GM19023 (cell line): Measurements from ENCODE around the gene THEM4.

Source experiments
- ATAC-seq: cut with Tn5 transposase; IDR thresholded peaks from one replicate; pipeline ENCODE4 v1.9.1; 2021; ENCODE audit warnings: mild to moderate bottlenecking, moderate library complexity; ENCODE audit not compliant: unreplicated experiment

THEM4 gene

GRCh38 chr1:151909167-151910149, at the start of gene THEM4:
Gene THEM4, minus strand, starts transcription at chr1:151909511. Its CDS starts 53 bp downstream, at chr1:151909458.
- peak; percentile 99 for ATAC-seq

- ATAC-seq = no peak
Observed at GRCh38 chr1:151958959-151959358, 49.6 kb upstream of the THEM4 start.

GRCh38 chr1:151956957-151957497, 47.7 kb upstream of the THEM4 start:
- ATAC-seq = no peak

- no peak for ATAC-seq
Observed at GRCh38 chr1:151953409-151954094, 44.2 kb upstream of the THEM4 start.

GRCh38 chr1:151952811-151953210, 43.5 kb upstream of the THEM4 start:
- ATAC-seq = no peak

- ATAC-seq = no peak
Observed at GRCh38 chr1:151949371-151950193, 40.3 kb upstream of the THEM4 start.

GRCh38 chr1:151948506-151948905, 39.2 kb upstream of the THEM4 start:
- ATAC-seq = no peak

- no peak for ATAC-seq
Observed at GRCh38 chr1:151947140-151947539, 37.8 kb upstream of the THEM4 start.

- no peak for ATAC-seq
Observed at GRCh38 chr1:151945725-151946722, 36.7 kb upstream of the THEM4 start.

- ATAC-seq = no peak
Observed at GRCh38 chr1:151944857-151945575, 35.7 kb upstream of the THEM4 start.

- no peak for ATAC-seq
Observed at GRCh38 chr1:151944126-151944856, 35.0 kb upstream of the THEM4 start.

GRCh38 chr1:151943591-151943990, 34.3 kb upstream of the THEM4 start:
- ATAC-seq = no peak

- ATAC-seq = no peak
Observed at GRCh38 chr1:151942882-151943281, 33.6 kb upstream of the THEM4 start.

GRCh38 chr1:151940541-151940940, 31.2 kb upstream of the THEM4 start:
- no peak for ATAC-seq

GRCh38 chr1:151939779-151940178, 30.5 kb upstream of the THEM4 start:
- no peak for ATAC-seq

GRCh38 chr1:151939141-151939540, 29.8 kb upstream of the THEM4 start:
- ATAC-seq = no peak

GRCh38 chr1:151936653-151937052, 27.3 kb upstream of the THEM4 start:
- ATAC-seq = no peak

- ATAC-seq = no peak
Observed at GRCh38 chr1:151935894-151936602, 26.7 kb upstream of the THEM4 start.
